Central memory CD8-positive, alpha-beta T cell (primary cell): ENCODE measurements around the gene MPPED2.

ENCODE experiments used
- ATAC-seq: fragments of 150-1000 bp; cut with Tn5 transposase; replicated peaks from 2 replicates; pipeline ENCODE4 v1.10.0; 2022; ENCODE audit warnings: mild to moderate bottlenecking, moderate FRiP score, moderate number of reproducible peaks; ENCODE audit not compliant: poor library complexity, severe bottlenecking; ENCODE audit errors: extremely low read depth
- DNase-seq, 2 donors: peaks; one replicate each; pipeline ENCODE4 v3.0.0; 2021; ENCODE audit warnings: low spot score in 2 of 2
- H3K27ac Mint-ChIP-seq: one replicate; pipeline ENCODE4 v1.8.0; 2022; ENCODE audit warnings: low read depth, mild to moderate bottlenecking, moderate library complexity, mixed read lengths
- H3K27me3 Mint-ChIP-seq: one replicate; pipeline ENCODE4 v1.8.0; 2022; ENCODE audit warnings: mixed read lengths
- H3K36me3 Mint-ChIP-seq: one replicate; pipeline ENCODE4 v1.8.0; 2022; ENCODE audit warnings: mild to moderate bottlenecking, moderate library complexity, mixed read lengths; ENCODE audit not compliant: insufficient read depth
- H3K4me1 Mint-ChIP-seq: one replicate; pipeline ENCODE4 v1.8.0; 2022; ENCODE audit warnings: mixed read lengths
- H3K4me3 Mint-ChIP-seq: one replicate; pipeline ENCODE4 v1.8.0; 2022; ENCODE audit warnings: mild to moderate bottlenecking, moderate library complexity, mixed read lengths
- H3K9me3 Mint-ChIP-seq: one replicate; pipeline ENCODE4 v1.8.0; 2022; ENCODE audit warnings: mixed read lengths

MPPED2 gene

GRCh38 chr11:30488304-30488998 lies 97.7 kb downstream of the MPPED2 start:
- Mint-ChIP-seq H3K4me1 (no peaks in the 10 kb centered on the region), H3K27ac (no peak overlapping the region), H3K27me3 (peaks cover 10% of the 10 kb centered on the region), H3K4me3 (no peak overlapping the region), H3K36me3 (no peaks in the 10 kb centered on the region), H3K9me3 (peaks cover 5% of the 10 kb centered on the region)
- ATAC-seq, result no peak
- no peak for DNase-seq

GRCh38 chr11:30487200-30487898 lies 98.8 kb downstream of the MPPED2 start:
- DNase-seq, result no peak
- H3K27ac Mint-ChIP-seq, result no peak overlapping the region

GRCh38 chr11:30485756-30486155 lies 100.4 kb downstream of the MPPED2 start:
- peaks cover 5% of the 10 kb centered on the region for H3K9me3 Mint-ChIP-seq
- H3K4me3 Mint-ChIP-seq, result no peak overlapping the region
- DNase-seq, result no peak
- no peaks in the 10 kb centered on the region for H3K36me3 Mint-ChIP-seq
- H3K4me1 Mint-ChIP-seq, result no peaks in the 10 kb centered on the region
- ATAC-seq, result no peak
- peaks cover 10% of the 10 kb centered on the region for H3K27me3 Mint-ChIP-seq
- H3K27ac Mint-ChIP-seq, result no peak overlapping the region

More at GRCh38 chr11:30487200-30487898, 98.8 kb downstream of the MPPED2 start:
- Mint-ChIP-seq H3K4me3 (no peak overlapping the region), H3K36me3 (no peaks in the 10 kb centered on the region), H3K27me3 (peaks cover 10% of the 10 kb centered on the region), H3K4me1 (no peaks in the 10 kb centered on the region), H3K9me3 (peaks cover 5% of the 10 kb centered on the region)
- ATAC-seq, result no peak

- H3K27me3 Mint-ChIP-seq, result peaks cover 10% of the 10 kb centered on the region
- no peak overlapping the region for H3K4me3 Mint-ChIP-seq
- H3K36me3 Mint-ChIP-seq, result no peaks in the 10 kb centered on the region
- DNase-seq (no peak), ATAC-seq (no peak)
- H3K27ac Mint-ChIP-seq, result no peak overlapping the region
- H3K4me1 Mint-ChIP-seq, result no peaks in the 10 kb centered on the region
- peaks cover 5% of the 10 kb centered on the region for H3K9me3 Mint-ChIP-seq
These were observed 100.9 kb downstream of the MPPED2 start for GRCh38 chr11:30485222-30485621.

GRCh38 chr11:30483056-30483455 lies 103.1 kb downstream of the MPPED2 start:
- Mint-ChIP-seq H3K36me3 (no peaks in the 10 kb centered on the region), H3K4me1 (no peaks in the 10 kb centered on the region), H3K4me3 (no peak overlapping the region), H3K27me3 (peaks cover 6% of the 10 kb centered on the region), H3K9me3 (peaks cover 5% of the 10 kb centered on the region), H3K27ac (no peak overlapping the region)
- no peak for ATAC-seq
- no peak for DNase-seq

GRCh38 chr11:30481796-30482195 lies 104.4 kb downstream of the MPPED2 start:
- H3K27ac Mint-ChIP-seq, result no peak overlapping the region
- no peak for DNase-seq
- no peak for ATAC-seq

GRCh38 chr11:30481330-30481729 lies 104.8 kb downstream of the MPPED2 start:
- DNase-seq (no peak), ATAC-seq (no peak)
- Mint-ChIP-seq H3K4me3 (no peak overlapping the region), H3K27me3 (peaks cover 6% of the 10 kb centered on the region), H3K36me3 (no peaks in the 10 kb centered on the region), H3K9me3 (no peaks in the 10 kb centered on the region), H3K27ac (no peak overlapping the region), H3K4me1 (no peaks in the 10 kb centered on the region)

More at GRCh38 chr11:30481796-30482195, 104.4 kb downstream of the MPPED2 start:
- no peaks in the 10 kb centered on the region for H3K36me3 Mint-ChIP-seq
- H3K4me3 Mint-ChIP-seq, result no peak overlapping the region
- peaks cover 3% of the 10 kb centered on the region for H3K9me3 Mint-ChIP-seq
- no peaks in the 10 kb centered on the region for H3K4me1 Mint-ChIP-seq
- H3K27me3 Mint-ChIP-seq, result peaks cover 6% of the 10 kb centered on the region

- H3K4me3 Mint-ChIP-seq, result no peak overlapping the region
- ATAC-seq (no peak), DNase-seq (no peak)
- H3K36me3 Mint-ChIP-seq, result no peaks in the 10 kb centered on the region
- H3K27ac Mint-ChIP-seq, result no peak overlapping the region
- no peaks in the 10 kb centered on the region for H3K4me1 Mint-ChIP-seq
- H3K9me3 Mint-ChIP-seq, result no peaks in the 10 kb centered on the region
- peaks cover 6% of the 10 kb centered on the region for H3K27me3 Mint-ChIP-seq
These were observed 106.3 kb downstream of the MPPED2 start for GRCh38 chr11:30479899-30480298.

GRCh38 chr11:30478923-30479322 lies 107.2 kb downstream of the MPPED2 start:
- H3K36me3 Mint-ChIP-seq, result no peaks in the 10 kb centered on the region
- peaks cover 6% of the 10 kb centered on the region for H3K27me3 Mint-ChIP-seq
- ATAC-seq (no peak), DNase-seq (no peak)
- H3K9me3 Mint-ChIP-seq, result no peaks in the 10 kb centered on the region
- H3K27ac Mint-ChIP-seq, result no peak overlapping the region
- H3K4me1 Mint-ChIP-seq, result no peaks in the 10 kb centered on the region
- no peak overlapping the region for H3K4me3 Mint-ChIP-seq

GRCh38 chr11:30477061-30477460 lies 109.1 kb downstream of the MPPED2 start:
- Mint-ChIP-seq H3K9me3 (no peaks in the 10 kb centered on the region), H3K27ac (no peak overlapping the region), H3K27me3 (peaks cover 6% of the 10 kb centered on the region), H3K4me1 (no peaks in the 10 kb centered on the region), H3K36me3 (no peaks in the 10 kb centered on the region), H3K4me3 (no peak overlapping the region)
- no peak for DNase-seq
- no peak for ATAC-seq

GRCh38 chr11:30474151-30474954 lies 111.8 kb downstream of the MPPED2 start:
- no peak for ATAC-seq
- Mint-ChIP-seq H3K4me3 (no peak overlapping the region), H3K27me3 (peaks cover 6% of the 10 kb centered on the region), H3K4me1 (no peaks in the 10 kb centered on the region), H3K9me3 (peaks cover 5% of the 10 kb centered on the region), H3K27ac (no peak overlapping the region), H3K36me3 (no peaks in the 10 kb centered on the region)
- DNase-seq, result no peak

GRCh38 chr11:30471244-30471643 lies 114.9 kb downstream of the MPPED2 start:
- no peaks in the 10 kb centered on the region for H3K27me3 Mint-ChIP-seq
- ATAC-seq (no peak), DNase-seq (no peak)
- H3K4me1 Mint-ChIP-seq, result no peaks in the 10 kb centered on the region
- H3K27ac Mint-ChIP-seq, result no peak overlapping the region
- no peaks in the 10 kb centered on the region for H3K36me3 Mint-ChIP-seq
- peaks cover 5% of the 10 kb centered on the region for H3K9me3 Mint-ChIP-seq
- no peak overlapping the region for H3K4me3 Mint-ChIP-seq
